Thoracic aorta (tissue), 2 donors: Measurements from ENCODE around the gene HOXC6. TPM values are rescaled to one million over a fixed set of nuclear protein-coding genes. Genes with fewer than 3 reads are reported as not detected.

Source experiments
- ATAC-seq: fragments of 150-250 bp; one replicate; pipeline ENCODE4 v1.8.0; 2017; ENCODE audit warnings: low read depth; ENCODE audit not compliant: insufficient number of reproducible peaks, low FRiP score
- DNase-seq: peaks from one replicate; pipeline ENCODE4 v3.0.0-alpha.2; 2020; ENCODE audit warnings: low spot score
- H3K27ac ChIP-seq, 2 donors: fragments of 200-600 bp; sonication (generic); 1 replicate in 1 of 2; 2 replicates in 1 of 2; pipeline ENCODE4 v1.5.1; 2016; ENCODE audit warnings: mild to moderate bottlenecking in 2 of 2, moderate library complexity in 2 of 2
- H3K27me3 ChIP-seq: fragments of 200-600 bp; sonication (generic); replicated peaks from 2 replicates; pipeline ENCODE4 v1.6.0; 2016; ENCODE audit warnings: mild to moderate bottlenecking; ENCODE audit not compliant: insufficient read depth
- H3K36me3 ChIP-seq: fragments of 200-600 bp; sonication (generic); one replicate; pipeline ENCODE4 v1.5.1; 2016
- H3K4me1 ChIP-seq, 2 donors: fragments of 200-600 bp; sonication (generic); 1 replicate in 1 of 2; 2 replicates in 1 of 2; pipeline versions ENCODE4 v1.5.1 to v1.6.0; 2016; ENCODE audit warnings: low read depth in 2 of 2, mild to moderate bottlenecking in 1 of 2; ENCODE audit not compliant: control insufficient read depth in 1 of 2
- H3K4me3 ChIP-seq: fragments of 200-600 bp; sonication (generic); 2 replicates; pipeline ENCODE4 v1.5.1; 2016; ENCODE audit warnings: mild to moderate bottlenecking
- H3K9me3 ChIP-seq: fragments of 200-600 bp; sonication (generic); 2 replicates; pipeline ENCODE4 v1.5.1; 2016
- total RNA-seq, 2 donors: library from RNA; depleted of rRNA; stranded (reverse); fragments of >200 nt; gene quantifications; one replicate each; pipeline versions ENCODE4 v1.1.0 to v1.2.3, GENCODE V29; 2016
- TF ChIP-seq, protein P1 (sequence below): fragments of 200-600 bp; sonication (generic); IDR thresholded peaks from one replicate; pipeline ENCODE4 v1.5.1; 2019; ENCODE audit warnings: antibody characterized with exemption

Gene HOXC6
- total RNA-seq, 2 donors from 2014 or later, result not detected

DNA sequence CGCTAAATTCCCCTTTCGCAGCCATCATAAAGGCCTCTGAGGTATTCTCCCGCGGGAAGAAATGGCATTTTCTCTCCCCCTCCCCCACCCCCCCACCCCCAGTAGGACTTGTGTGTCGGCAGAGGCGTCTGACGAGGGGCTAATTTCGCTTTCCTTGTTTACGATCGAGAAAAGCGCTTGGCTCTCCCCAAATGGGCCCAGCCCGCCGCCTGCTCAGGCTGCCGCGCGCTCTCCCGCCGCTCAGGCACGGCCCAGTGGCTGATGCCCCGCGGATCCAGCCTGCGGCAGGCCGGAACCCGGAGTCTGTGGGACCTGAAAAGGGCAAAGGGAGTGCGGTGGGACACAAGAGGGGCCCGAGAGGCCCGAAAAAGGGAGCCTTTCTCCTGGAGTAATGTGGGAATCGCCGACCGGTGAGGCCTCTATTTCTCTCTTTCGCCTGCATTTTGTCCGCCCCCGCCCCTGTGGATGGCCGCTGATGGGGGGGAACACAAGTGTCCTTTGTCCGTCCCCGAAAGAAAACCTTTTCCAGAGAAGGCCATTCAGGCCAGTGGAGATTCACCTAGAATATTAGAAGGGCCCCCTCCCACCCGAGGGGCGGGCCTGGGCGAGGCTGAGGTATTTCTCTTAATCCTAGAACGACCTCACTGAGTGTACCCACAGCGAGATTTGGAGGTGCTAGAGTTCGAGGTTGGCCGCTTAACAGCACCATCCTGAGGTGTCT is 9.0 kb upstream of the HOXC6 start:
- H3K36me3 ChIP-seq, result no peaks in the 10 kb centered on the region
- H3K27me3 ChIP-seq, result no peaks in the 10 kb centered on the region
- no peak for DNase-seq
- no peaks in the 10 kb centered on the region for H3K9me3 ChIP-seq
- ATAC-seq, result no peak
- TF ChIP-seq, protein P1, sequence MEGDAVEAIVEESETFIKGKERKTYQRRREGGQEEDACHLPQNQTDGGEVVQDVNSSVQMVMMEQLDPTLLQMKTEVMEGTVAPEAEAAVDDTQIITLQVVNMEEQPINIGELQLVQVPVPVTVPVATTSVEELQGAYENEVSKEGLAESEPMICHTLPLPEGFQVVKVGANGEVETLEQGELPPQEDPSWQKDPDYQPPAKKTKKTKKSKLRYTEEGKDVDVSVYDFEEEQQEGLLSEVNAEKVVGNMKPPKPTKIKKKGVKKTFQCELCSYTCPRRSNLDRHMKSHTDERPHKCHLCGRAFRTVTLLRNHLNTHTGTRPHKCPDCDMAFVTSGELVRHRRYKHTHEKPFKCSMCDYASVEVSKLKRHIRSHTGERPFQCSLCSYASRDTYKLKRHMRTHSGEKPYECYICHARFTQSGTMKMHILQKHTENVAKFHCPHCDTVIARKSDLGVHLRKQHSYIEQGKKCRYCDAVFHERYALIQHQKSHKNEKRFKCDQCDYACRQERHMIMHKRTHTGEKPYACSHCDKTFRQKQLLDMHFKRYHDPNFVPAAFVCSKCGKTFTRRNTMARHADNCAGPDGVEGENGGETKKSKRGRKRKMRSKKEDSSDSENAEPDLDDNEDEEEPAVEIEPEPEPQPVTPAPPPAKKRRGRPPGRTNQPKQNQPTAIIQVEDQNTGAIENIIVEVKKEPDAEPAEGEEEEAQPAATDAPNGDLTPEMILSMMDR, result no peak
- H3K27ac ChIP-seq, result peak overlapping the region; percentile 86 to 98
- H3K4me1 ChIP-seq, result peaks cover 14 to 22% of the 10 kb centered on the region in 2 donors
- peak overlapping the region; percentile 69 for H3K4me3 ChIP-seq

DNA sequence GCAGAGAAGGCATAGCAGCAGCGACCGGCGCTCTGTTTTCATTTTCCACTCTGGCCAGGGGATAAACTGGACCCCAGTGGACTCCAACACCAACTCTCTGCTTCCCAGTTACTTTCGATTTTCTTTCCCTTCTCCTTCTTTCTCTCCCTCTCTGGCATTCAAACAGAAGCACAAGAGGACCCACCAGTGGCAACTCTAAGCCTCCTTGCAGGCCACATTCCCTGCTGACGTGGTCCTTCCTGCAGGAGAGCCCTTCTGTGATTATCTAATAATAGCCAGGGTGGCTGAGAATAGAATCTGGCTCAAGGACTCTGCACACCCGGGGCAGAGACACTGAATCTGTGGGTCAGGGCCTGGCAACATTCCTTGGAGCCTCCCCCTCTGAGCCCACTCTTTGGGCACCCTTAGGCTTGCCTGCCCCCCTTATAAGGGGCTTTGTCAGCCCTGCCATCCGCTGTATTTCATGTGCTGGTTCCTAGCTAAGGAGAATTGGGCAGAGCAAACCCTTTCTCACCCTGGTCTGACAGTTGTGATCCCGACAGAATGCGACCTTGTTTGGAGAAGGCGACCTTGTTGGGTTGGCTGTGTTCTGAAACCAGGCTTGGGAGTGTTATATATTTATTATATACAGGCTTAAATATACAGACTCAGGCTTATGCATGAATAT is 8.2 kb upstream of the HOXC6 start:
- TF ChIP-seq, protein P1, result no peak
- no peaks in the 10 kb centered on the region for H3K27me3 ChIP-seq
- H3K9me3 ChIP-seq, result no peaks in the 10 kb centered on the region
- no peaks in the 10 kb centered on the region for H3K36me3 ChIP-seq
- H3K4me3 ChIP-seq, result peak overlapping the region; percentile 69
- peak overlapping the region; percentile 86 to 98 for H3K27ac ChIP-seq
- DNase-seq, result no peak
- ATAC-seq, result no peak
- peaks cover 14 to 16% of the 10 kb centered on the region in 2 donors for H3K4me1 ChIP-seq

DNA sequence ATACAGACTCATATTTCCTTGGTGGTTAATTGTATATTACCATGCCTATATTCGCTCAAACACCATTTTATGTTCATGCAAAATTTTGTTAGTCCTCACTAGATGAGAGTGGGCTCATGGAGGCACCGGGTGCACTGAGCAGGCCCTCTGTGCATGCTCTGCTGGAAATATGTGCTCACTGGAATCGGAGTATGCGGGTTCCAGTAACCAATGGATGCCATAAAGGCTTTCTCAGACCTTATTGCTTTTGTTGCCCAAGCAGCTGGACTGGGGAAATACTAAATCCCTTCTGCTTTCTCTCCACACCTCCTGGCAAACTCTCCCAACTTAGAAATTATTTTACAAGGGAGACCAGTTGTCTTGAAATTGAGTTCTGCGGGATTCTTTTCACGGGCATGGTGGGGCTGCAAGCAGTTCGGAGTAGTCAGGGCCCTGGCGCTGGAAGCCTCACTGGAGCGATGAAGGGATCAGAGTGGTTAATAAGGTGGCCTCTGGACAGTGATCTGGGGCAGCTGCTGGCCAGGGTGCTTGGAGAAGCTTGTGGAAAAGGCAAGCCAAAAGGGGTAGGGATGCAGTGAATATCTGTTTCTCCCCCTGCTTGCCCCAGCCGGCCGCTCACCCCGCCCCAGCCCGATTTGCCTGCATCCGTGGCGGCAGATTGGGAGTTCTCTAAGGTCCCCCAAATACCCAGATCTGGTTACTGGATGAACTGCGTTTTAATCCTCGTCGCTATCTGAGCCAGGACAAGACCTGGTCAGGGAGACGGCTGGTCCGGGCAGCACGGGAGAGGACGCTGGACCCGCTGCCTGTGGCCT is 7.4 kb upstream of the HOXC6 start:
- H3K36me3 ChIP-seq, result no peaks in the 10 kb centered on the region
- TF ChIP-seq, protein P1, result no peak
- H3K4me1 ChIP-seq, result peaks cover 14 to 16% of the 10 kb centered on the region in 2 donors
- DNase-seq, result no peak
- H3K27me3 ChIP-seq, result no peaks in the 10 kb centered on the region
- ATAC-seq, result no peak
- H3K27ac ChIP-seq, result peak overlapping the region; percentile 11 to 98
- peak overlapping the region; percentile 5 for H3K4me3 ChIP-seq
- H3K9me3 ChIP-seq, result no peaks in the 10 kb centered on the region

DNA sequence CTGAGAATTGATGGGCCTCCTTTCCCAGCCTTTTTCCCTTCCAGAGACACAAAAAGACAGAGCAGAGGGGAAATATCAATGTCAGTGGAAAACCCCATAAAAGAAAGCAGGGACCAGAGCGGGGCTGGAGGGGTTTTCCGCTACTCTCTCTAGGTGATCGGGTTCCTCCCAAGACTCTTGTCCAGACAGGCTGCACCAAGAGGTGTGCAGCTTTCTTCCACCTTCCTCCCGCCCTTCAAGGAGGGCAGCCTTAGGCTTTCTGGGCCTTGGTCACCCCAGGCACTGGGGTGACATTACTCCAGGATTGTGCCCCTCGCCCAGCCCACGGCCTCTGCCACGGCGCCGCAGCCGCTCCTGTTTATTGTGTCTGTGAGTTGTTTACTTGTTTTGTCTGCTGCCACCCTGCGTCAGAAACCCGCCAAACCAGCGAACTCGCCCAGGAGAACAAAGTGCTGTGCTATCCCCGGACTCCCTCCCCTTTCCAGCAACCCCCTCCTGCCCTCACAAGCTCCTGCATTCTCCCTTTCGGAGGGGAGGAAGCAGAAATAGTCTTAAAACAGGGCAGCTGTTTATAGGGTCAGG is 6.7 kb upstream of the HOXC6 start:
- no peak for ATAC-seq
- H3K27ac ChIP-seq, result no peak overlapping the region
- H3K9me3 ChIP-seq, result no peaks in the 10 kb centered on the region
- no peak overlapping the region for H3K4me3 ChIP-seq
- peaks cover 14 to 16% of the 10 kb centered on the region in 2 donors for H3K4me1 ChIP-seq
- TF ChIP-seq, protein P1, result no peak
- DNase-seq, result no peak
- H3K36me3 ChIP-seq, result no peaks in the 10 kb centered on the region
- H3K27me3 ChIP-seq, result no peaks in the 10 kb centered on the region
